Right ventricle myocardium superior (tissue), 1 donor: ENCODE data around the gene MACROD1. TPM values are rescaled to one million over a fixed set of nuclear protein-coding genes. Genes with fewer than 3 reads are reported as not detected.
"Not testable (repeated sequence)": the region's sequence is repeated elsewhere in the genome, so short reads cannot be mapped to it uniquely, and the experiment has no call there.

Source experiments
- ATAC-seq: fragments of 200-7000 bp; cut with Tn5 transposase; one replicate; pipeline ENCODE4 v1.9.1; 2020; ENCODE audit warnings: mild to moderate bottlenecking; ENCODE audit not compliant: poor library complexity
- DNase-seq: peaks from one replicate; pipeline ENCODE4 v3.0.0-alpha.2; 2020
- intact Hi-C: fragments of 100-400 bp; cut with DNase I; formaldehyde crosslinking; loops from one replicate; pipeline ENCODE4 v1.11.2; 2022
- total RNA-seq: library from RNA; stranded (reverse); fragmentation: NEBNext Ultra II Directional; extraction: Animal tissue kit (Norgen Biotek cat#: 25700); gene quantifications from one replicate; pipeline ENCODE4 v1.2.1, GENCODE V29; 2021
- donor health status: DM: no; HTN: yes; CAD: no; lungs with severe emphysema.

MACROD1 gene
- total RNA-seq, 1 donor from 2014 or later = 124 TPM

- DNase-seq (no peak), ATAC-seq (no peak)
- intact Hi-C loops = no loop called here
Measured at GRCh38 chr11:63979426-63979825, 186.5 kb downstream of the MACROD1 start.

GRCh38 chr11:63978551-63979239, 187.2 kb downstream of the MACROD1 start:
- intact Hi-C loops = no loop called here
- DNase-seq = no peak
- ATAC-seq = no peak

GRCh38 chr11:63974259-63975143, 191.4 kb downstream of the MACROD1 start, which contains the start of gene COX8A:
Gene COX8A, plus strand, starts transcription at chr11:63974620. Its CDS starts 61 bp downstream, at chr11:63974681.
- DNase-seq (peak; percentile 97), ATAC-seq (peak; percentile 94)
- intact Hi-C loops = no loop called here

- DNase-seq, intact Hi-C loops, ATAC-seq: not testable (repeated sequence)
Measured at GRCh38 chr11:63973912-63974258, 192.0 kb downstream of the MACROD1 start.

GRCh38 chr11:63970902-63971301, 195.0 kb downstream of the MACROD1 start:
- intact Hi-C loops = no loop called here
- no peak for DNase-seq
- ATAC-seq = no peak

GRCh38 chr11:63969461-63969860, 196.5 kb downstream of the MACROD1 start:
- ATAC-seq (no peak), DNase-seq (no peak)
- intact Hi-C loops = no loop called here

- no peak for ATAC-seq
- DNase-seq = no peak
- intact Hi-C loops = no loop called here
Measured at GRCh38 chr11:63966444-63966843, 199.5 kb downstream of the MACROD1 start.

- DNase-seq, intact Hi-C loops, ATAC-seq: not testable (repeated sequence)
Measured at GRCh38 chr11:63963895-63964294, 202.0 kb downstream of the MACROD1 start.

GRCh38 chr11:63961608-63962412, 204.1 kb downstream of the MACROD1 start:
- intact Hi-C loops = no loop called here
- ATAC-seq (peak; percentile 33), DNase-seq (no peak)

- DNase-seq (no peak), ATAC-seq (no peak)
- intact Hi-C loops = no loop called here
Measured at GRCh38 chr11:63958008-63958407, 207.9 kb downstream of the MACROD1 start.

GRCh38 chr11:63952570-63952969, 213.3 kb downstream of the MACROD1 start:
- no peak for DNase-seq
- no peak for ATAC-seq
- intact Hi-C loops = no loop called here

- intact Hi-C loops = no loop called here
- DNase-seq (no peak), ATAC-seq (no peak)
Measured at GRCh38 chr11:63951779-63952536, 214.0 kb downstream of the MACROD1 start.

Other genes with a start within 250 kb of the MACROD1 start
- 9.9 TPM for gene RCOR2, start 248.9 kb downstream of the MACROD1 start, total RNA-seq
- 20.9 TPM for gene NAA40, start 227.1 kb downstream of the MACROD1 start, total RNA-seq
- 1,182 TPM for gene COX8A, start 191.5 kb downstream of the MACROD1 start, total RNA-seq
- 52.2 TPM for gene OTUB1, start 179.7 kb downstream of the MACROD1 start, total RNA-seq
- gene FLRT1, start 130.2 kb downstream of the MACROD1 start, total RNA-seq = 0.35 TPM
- 116 TPM for gene STIP1, start 20.1 kb upstream of the MACROD1 start, total RNA-seq
- 6.0 TPM for gene FERMT3, start 40.6 kb upstream of the MACROD1 start, total RNA-seq
- 79.8 TPM for gene TRPT1, start 60.1 kb upstream of the MACROD1 start, total RNA-seq
- gene NUDT22, start 60.2 kb upstream of the MACROD1 start, total RNA-seq = 60.8 TPM
- 58.0 TPM for gene DNAJC4, start 64.4 kb upstream of the MACROD1 start, total RNA-seq
- 276 TPM for gene VEGFB, start 68.5 kb upstream of the MACROD1 start, total RNA-seq
- 41.6 TPM for gene FKBP2, start 75.0 kb upstream of the MACROD1 start, total RNA-seq
- gene PPP1R14B, start 80.8 kb upstream of the MACROD1 start, total RNA-seq = 123 TPM
- 11.3 TPM for gene PLCB3, start 85.4 kb upstream of the MACROD1 start, total RNA-seq
- 90.1 TPM for gene BAD, start 118.6 kb upstream of the MACROD1 start, total RNA-seq
- gene GPR137, start 119.7 kb upstream of the MACROD1 start, total RNA-seq = 28.5 TPM
- not detected for gene KCNK4, start 125.2 kb upstream of the MACROD1 start, total RNA-seq
- not detected for gene CATSPERZ, start 134.2 kb upstream of the MACROD1 start, total RNA-seq
- gene ESRRA, start 139.4 kb upstream of the MACROD1 start, total RNA-seq = 241 TPM
- gene TRMT112, start 151.4 kb upstream of the MACROD1 start, total RNA-seq = 97.5 TPM
- 417 TPM for gene PRDX5, start 152.0 kb upstream of the MACROD1 start, total RNA-seq
- 7.7 TPM for gene CCDC88B, start 174.1 kb upstream of the MACROD1 start, total RNA-seq
- 14.6 TPM for gene RPS6KA4, start 193.0 kb upstream of the MACROD1 start, total RNA-seq